GM21515 (cell line): ENCODE results near the gene PRCD.
A peak's percentile ranks its signal among the peaks of the same experiment; 100 is the strongest.

Experiments used
- ATAC-seq: cut with Tn5 transposase; IDR thresholded peaks from one replicate; pipeline ENCODE4 v1.9.1; 2021; ENCODE audit not compliant: unreplicated experiment

The PRCD gene, protein sequence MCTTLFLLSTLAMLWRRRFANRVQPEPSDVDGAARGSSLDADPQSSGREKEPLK

DNA sequence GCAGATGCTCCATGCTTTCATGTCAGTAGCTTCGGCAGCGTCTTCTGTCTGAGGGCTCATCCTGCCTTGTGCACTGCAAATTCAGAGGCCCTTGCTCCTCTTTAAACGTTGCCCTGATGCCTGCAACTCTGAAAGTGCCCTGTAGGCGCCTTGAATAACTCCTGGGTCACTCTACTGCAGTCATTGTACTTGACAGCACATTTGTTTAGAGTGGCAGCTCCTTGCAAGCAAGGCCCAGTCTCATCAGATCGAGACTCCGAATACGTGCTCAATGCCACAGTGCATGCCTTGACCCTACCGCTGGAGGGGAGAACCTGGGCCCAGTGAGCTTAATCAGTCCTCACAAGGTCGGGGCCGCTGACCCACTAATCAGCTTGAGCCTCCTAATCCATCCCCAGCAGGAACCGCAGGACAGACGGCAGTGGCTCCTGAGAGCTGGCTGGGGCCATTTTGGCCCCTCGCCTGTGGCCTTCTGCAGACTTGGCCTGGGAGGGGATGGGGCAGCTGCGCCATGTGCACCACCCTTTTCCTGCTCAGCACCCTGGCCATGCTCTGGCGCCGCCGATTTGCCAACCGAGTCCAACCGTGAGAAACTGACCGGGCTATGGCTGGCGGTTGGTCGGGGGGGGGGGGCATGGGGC is at the start of gene PRCD:
Gene PRCD, plus strand, starts transcription at position 414 of the 641 bp plus-strand sequence. Its CDS starts 98 bp downstream, at position 512.
- no peak for ATAC-seq

DNA sequence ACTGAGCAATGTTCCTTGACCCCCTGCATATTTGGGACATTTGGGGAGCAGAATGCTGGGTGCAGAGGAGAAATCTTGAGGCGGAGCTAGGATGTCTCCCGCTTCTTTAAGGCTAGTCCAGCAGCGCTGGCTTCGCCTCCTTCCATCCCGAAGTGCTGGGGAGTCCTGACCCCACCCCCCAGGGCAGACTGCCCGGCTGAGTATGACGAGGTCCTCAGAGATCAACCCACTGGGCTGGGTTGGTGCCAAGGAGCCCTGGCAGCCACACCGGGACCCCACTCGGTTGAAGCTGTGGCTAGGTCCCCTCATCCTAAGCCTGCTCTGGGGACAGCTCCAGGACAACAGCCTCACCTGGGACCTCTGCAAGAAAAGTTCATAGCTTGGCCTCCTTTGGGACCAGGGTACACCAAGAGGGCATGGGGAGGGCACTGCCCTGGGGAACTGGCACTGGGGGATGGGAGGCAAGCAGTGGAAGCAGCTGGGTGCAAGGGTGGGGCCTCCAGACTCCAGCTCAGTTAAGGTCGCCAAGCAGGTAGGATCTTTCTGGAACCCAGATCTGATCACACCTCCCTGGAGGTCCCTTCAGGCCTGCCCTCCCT is 49.6 kb upstream of the PRCD start:
- ATAC-seq: no peak

- ATAC-seq: no peak
Observed at GRCh38 chr17:76491271-76492122, 48.3 kb upstream of the PRCD start.

DNA sequence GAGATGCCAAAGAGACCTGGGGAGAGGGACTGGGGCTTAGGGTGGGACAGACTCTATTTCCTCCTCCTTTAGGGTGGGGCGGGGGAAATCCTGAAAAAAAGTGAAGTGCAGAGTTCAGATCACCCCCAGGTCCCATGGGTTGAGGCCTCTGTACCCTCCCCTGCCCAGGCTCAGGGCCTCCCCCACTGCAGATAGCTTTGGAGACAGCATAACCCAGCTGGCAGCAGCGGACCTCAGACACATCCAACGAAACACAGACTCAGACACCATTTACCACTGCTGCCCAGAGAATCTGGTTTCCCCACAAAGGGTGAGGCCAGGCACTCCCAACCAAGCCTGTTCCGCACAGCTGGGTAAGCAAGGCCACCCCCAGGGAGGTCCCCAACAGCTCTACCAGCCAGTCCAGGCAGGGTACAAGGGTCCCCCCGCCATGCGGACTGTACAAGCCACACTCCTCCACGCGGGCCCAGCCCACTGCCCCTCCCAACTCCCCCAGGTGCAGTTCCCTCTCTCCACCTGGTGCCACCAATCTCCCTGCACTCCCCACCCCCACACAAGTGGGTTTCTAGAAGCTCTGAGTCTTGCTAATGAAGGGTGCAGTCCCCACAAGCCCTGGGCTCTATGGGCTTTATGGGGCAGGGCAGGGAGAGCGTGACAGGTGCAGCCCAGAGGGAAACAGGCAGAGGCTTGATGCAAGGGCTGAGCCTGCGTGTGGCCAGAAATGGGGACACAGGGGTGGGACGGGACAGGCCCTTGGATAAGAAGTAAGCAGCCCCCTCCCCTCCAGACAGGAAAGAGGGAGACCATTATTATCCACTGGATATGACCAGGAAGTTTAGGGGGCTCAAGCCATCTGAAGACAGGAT is 47.5 kb upstream of the PRCD start:
- ATAC-seq: peak; percentile 33

- ATAC-seq: peak; percentile 36
Observed at GRCh38 chr17:76492989-76493501, 46.8 kb upstream of the PRCD start.

DNA sequence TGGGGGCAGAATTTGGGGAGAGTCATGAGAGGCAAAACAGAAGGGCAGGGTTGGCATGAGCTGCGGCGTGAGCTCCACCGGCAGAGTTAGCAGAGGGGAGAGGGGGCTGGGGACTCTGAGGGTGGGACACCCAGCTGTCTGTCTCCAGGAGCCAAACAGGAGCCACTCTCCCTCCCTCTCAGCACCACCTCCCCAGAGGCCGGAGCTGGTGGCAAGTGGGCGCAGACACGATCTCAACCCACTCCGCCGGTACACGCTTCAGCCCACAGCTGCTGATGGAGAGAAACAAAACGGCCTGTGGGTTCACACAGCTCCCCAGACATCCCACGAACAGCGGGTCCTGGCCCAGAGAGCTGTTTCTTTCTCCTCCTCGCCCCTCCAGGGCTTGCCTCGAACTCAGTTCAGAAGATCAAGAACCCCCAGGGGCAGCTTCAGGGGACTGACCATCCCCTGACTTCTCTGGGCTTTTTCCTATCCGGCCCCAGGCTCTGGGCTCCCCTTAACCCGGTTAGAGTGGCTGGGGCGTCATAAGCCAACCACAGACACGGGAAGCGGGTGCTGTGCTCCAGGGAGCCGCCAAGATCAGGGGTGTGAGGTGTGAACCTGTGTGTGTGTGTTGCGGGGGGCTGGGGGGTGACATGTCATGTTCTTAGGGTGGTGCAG is 46.2 kb upstream of the PRCD start:
- no peak for ATAC-seq

GRCh38 chr17:76495663-76496400 is 44.0 kb upstream of the PRCD start:
- ATAC-seq: no peak

DNA sequence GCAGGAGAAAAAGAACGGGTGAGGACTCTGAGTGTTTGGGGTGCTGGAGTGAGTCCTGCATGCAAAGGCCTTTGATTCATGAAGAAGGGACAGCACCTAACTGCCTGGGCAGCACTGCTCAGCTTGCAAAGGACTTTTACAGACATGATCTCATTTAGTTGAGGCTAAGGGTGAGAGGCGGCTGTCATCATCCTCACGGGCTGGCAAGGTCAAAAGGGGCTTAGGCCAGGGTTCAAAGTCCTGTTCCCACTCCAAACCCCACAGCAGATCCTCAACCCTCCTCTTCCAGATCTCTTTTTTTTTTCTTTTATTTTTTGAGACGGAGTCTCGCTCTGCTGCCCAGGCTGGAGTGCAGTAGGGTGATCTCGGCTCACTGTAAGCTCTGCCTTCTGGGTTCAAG is 43.4 kb upstream of the PRCD start:
- ATAC-seq: no peak

- ATAC-seq: no peak
Observed at GRCh38 chr17:76497699-76497978, 42.2 kb upstream of the PRCD start.

- no peak for ATAC-seq
Observed at GRCh38 chr17:76497979-76498875, 41.6 kb upstream of the PRCD start.

DNA sequence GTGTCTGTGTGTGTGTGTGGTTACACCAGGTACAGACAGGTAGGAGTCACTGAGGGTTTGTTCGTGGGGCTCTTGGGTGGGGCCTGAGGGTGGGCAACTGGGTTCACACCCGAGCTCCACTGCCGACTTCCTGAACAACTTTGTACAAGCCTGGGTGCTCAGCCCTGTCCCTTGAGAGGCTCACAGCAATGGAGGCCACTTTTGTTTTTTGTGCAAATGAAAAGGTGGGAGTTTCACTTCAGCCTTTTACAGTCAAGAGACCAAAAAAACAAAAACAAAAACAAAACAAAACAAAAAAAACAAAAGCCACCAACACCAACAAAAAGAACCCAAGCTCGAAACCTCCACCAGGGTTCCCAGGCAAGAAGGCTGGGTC is 41.0 kb upstream of the PRCD start:
- ATAC-seq: no peak

DNA sequence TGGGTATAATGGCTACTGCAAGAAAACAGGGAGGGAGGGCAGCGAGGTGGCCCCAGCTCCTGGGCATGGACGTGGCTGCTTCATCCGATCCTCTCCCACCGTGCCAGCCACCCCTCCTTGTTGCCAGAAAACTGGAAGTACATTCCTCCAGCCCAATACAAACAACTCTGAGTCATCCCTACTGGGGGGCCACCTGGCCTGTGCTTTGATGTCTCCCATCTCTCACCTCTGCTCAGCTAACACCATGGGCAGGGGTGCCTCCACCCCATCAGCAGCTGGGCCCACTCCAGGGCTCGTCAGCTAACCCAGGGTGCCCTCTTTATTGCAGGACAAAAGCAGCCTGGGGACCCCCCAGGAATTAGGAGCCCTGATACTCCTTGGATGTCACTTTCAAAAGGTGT is 40.6 kb upstream of the PRCD start:
- no peak for ATAC-seq

- ATAC-seq: no peak
Observed at GRCh38 chr17:76500074-76500746, 39.6 kb upstream of the PRCD start.

DNA sequence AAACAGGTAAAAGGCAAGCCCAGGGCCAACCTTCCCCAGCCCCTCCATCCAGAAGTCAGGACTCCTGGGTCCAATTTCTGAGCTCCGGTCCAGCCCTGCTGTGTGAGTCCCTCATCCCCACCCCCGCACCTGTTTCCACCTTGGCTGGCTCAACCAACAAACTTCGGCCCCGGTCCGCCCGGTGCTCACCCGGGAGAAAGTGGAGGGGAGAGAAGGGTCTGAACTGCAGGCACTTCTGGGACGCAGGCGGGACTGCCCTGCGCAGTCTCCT is 39.2 kb upstream of the PRCD start:
- no peak for ATAC-seq

DNA sequence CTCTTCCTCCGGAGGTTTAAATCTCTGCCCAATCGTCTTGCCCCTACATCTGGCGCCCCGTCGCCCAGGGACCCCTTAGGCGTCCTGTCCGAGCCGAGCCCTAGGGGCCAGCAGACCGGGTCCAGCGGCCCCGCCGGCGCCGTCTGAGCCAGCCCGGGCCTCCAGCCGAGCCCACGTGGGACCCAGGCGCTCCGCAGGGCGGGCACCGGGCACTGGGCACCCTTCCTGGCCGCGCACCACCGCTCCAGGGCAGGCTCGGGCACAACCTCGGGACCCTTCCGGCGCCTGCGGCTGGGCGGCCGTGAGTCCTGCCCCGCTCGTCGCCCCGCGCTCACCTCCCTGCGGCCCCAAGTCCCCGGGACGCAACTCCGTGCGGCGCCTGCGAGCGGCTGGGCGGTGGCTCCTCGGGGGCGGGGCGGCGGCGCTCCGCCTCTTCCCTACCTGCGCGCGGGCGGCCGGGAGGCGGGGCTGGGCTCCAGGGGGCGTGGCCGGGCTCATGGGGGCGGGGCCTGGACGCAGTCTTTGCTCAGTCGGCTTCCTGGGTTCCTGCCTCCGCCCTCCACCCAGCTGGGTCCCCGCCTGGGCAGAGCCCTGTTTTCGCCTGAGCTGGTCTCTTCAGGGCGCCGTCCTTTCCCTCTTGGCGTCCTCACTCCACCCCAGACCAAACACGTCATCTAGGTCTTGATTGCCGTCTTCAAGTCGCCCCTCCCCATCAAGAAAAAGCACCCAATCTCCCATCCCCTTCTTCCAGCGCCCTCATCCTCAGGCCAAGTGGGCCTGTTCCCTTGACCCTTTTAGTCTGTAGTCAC is 38.6 kb upstream of the PRCD start, which contains the start of gene RHBDF2:
Gene RHBDF2, minus strand, starts transcription at position 406 of the 809 bp plus-strand sequence. CDS start 19,899 bp downstream, outside the sequence.
- peak; percentile 62 for ATAC-seq

DNA sequence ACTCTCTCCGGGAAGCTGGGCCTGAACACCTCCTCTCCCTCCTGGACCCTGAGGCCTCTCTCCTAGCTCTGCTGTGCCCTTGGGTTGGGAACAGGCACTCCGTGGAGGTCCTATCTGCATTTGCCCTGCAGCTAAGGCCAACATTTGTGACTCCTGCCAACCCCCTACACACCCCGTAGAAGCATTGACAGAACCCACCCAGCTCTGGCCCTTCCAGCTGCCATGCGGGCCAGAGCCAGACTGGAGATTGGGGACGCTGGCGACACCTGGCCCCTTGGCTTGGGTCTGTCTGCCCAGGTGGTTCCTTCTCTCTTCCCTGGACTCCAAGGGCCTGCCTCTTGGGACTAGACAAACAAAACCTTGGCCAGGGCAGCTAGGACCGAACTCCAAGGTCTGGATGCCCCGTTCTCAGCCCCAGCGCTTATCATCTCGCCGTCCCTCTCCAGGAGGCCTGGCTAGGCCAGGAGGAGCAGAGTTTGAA is 38.0 kb upstream of the PRCD start:
- no peak for ATAC-seq
